ENCODE data around the gene ARHGEF38. TPM values are rescaled to one million over a fixed set of nuclear protein-coding genes. Genes with fewer than 3 reads are reported as not detected.

The ARHGEF38 gene
- total RNA-seq, 2 donors from 2014 or later: not detected

DNA sequence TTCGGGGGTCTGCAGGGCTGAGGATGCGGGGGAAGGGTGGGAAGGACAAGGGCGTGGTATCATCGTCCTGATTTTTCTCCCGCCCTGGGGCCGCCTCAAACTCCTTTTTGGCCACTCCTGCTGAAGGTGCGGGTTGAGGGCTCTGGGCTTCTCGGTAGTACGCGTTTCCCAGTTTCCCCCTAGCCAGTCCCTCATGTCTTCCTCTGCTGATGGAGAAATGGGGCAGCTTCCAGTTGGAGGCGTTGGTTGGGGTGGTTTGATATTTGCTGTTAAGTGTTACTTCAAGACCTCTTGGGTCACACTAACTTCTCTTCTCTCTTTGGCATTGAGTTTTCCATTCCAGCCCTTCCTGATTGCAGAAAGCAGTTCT, 156.6 kb downstream of the ARHGEF38 start:
- no peak for TF ChIP-seq CTCF (IDR thresholded peaks at IDR 0.05)
- peaks cover 6 to 21% of the 10 kb centered on the region in 2 donors for H3K4me1 ChIP-seq (ENCODE audit: control insufficient read depth in 1 of 2, low read depth in 2 of 2)
- no peaks in the 10 kb centered on the region for H3K9me3 ChIP-seq
- H3K4me3 ChIP-seq: peak overlapping the region; percentile 97
- no peaks in the 10 kb centered on the region for H3K36me3 ChIP-seq
- peak overlapping the region; percentile 73 to 77 for H3K27ac ChIP-seq
- H3K27me3 ChIP-seq (replicated peaks; ENCODE audit: insufficient read depth): no peaks in the 10 kb centered on the region
- peak; percentile 10 for ATAC-seq (ENCODE audit: insufficient number of reproducible peaks, low FRiP score, low read depth)
- no peak for DNase-seq (ENCODE audit: low spot score)

DNA sequence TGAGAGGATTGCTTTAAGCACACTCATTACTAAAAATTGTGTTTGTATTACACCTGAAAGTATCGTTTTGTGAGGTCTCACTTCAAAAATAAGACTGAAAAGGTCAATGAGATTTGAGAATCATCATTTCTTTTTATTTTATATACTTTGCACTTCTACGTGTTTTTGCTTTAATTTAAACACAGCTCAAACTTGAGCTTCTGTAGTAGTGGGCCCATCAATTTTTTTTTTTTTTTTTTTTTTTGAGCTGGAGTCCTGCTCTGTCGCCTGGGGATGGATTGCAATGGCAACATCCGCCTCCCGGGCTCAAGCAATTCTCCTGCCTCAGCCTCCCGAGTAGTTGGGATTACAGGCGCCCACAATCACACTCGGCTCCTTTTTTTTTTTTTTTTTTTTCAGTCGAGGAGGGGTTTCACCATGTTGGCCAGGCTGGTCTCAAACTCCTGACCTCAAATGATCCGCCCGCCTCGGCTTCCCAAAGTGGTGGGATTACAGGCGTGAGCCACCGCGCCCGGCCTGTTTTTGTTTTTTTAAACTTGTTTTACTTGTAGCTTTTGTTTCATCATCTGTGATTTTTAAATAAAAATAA, 157.7 kb downstream of the ARHGEF38 start:
- Histone ChIP-seq H3K27me3 (replicated peaks; ENCODE audit: insufficient read depth) (no peaks in the 10 kb centered on the region), H3K4me3 (no peak overlapping the region), H3K36me3 (no peaks in the 10 kb centered on the region), H3K27ac (no peak overlapping the region), H3K9me3 (no peaks in the 10 kb centered on the region), H3K4me1 (ENCODE audit: control insufficient read depth in 1 of 2, low read depth in 2 of 2) (peaks cover 10 to 24% of the 10 kb centered on the region in 2 donors)
- TF ChIP-seq CTCF (IDR thresholded peaks at IDR 0.05): no peak
- ATAC-seq (ENCODE audit: insufficient number of reproducible peaks, low FRiP score, low read depth) (no peak), DNase-seq (ENCODE audit: low spot score) (no peak)

DNA sequence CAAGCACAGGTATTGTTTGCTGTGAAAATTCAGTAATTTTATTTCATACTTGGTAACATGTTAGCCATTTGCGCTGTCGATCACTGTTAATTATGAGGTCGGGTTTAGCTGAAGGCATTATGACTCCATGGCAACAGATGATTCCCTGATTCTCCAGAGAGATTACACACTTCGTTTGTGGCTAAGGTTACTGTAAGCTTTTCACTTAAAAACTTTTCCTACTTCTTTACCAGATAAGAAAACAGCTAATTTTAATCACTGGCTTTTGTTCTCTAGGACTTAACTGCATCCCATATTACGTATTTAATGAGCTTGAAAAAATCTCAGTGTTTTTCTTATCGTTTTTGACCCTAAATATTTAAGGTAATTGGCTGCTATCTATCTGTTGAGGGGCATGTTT, 158.3 kb downstream of the ARHGEF38 start:
- peaks cover 10 to 24% of the 10 kb centered on the region in 2 donors for H3K4me1 ChIP-seq (ENCODE audit: control insufficient read depth in 1 of 2, low read depth in 2 of 2)
- ATAC-seq (ENCODE audit: insufficient number of reproducible peaks, low FRiP score, low read depth): no peak
- no peak for TF ChIP-seq CTCF (IDR thresholded peaks at IDR 0.05)
- no peaks in the 10 kb centered on the region for H3K27me3 ChIP-seq (replicated peaks; ENCODE audit: insufficient read depth)
- no peaks in the 10 kb centered on the region for H3K36me3 ChIP-seq
- DNase-seq (ENCODE audit: low spot score): no peak
- H3K9me3 ChIP-seq: no peaks in the 10 kb centered on the region
- no peak overlapping the region for H3K27ac ChIP-seq
- no peak overlapping the region for H3K4me3 ChIP-seq

DNA sequence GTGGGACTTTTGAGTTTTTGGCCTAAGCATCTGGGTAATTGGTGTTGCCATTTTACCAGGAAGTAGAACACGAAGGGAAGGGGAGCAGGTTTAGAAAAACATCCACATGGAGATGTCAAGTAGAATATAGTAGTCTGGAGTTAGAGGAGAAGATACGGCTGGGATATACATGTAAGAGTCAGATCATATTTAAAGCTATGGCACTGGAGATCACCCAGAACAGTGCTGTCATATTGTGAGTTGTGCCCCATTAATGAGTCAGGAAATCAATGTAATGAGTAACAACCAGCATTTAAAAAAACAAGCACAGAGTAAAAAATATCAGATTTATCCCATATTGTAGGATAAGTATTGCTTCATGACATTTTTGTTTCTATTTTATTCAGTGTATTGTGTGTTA, 160.3 kb downstream of the ARHGEF38 start:
- DNase-seq (ENCODE audit: low spot score) (no peak), ATAC-seq (ENCODE audit: insufficient number of reproducible peaks, low FRiP score, low read depth) (no peak)
- TF ChIP-seq CTCF (IDR thresholded peaks at IDR 0.05): no peak
- no peak overlapping the region for H3K4me3 ChIP-seq
- no peaks in the 10 kb centered on the region for H3K36me3 ChIP-seq
- H3K9me3 ChIP-seq: no peaks in the 10 kb centered on the region
- H3K27ac ChIP-seq: no peak overlapping the region
- H3K27me3 ChIP-seq (replicated peaks; ENCODE audit: insufficient read depth): no peaks in the 10 kb centered on the region
- peaks cover 4 to 12% of the 10 kb centered on the region in 2 donors for H3K4me1 ChIP-seq (ENCODE audit: control insufficient read depth in 1 of 2, low read depth in 2 of 2)

DNA sequence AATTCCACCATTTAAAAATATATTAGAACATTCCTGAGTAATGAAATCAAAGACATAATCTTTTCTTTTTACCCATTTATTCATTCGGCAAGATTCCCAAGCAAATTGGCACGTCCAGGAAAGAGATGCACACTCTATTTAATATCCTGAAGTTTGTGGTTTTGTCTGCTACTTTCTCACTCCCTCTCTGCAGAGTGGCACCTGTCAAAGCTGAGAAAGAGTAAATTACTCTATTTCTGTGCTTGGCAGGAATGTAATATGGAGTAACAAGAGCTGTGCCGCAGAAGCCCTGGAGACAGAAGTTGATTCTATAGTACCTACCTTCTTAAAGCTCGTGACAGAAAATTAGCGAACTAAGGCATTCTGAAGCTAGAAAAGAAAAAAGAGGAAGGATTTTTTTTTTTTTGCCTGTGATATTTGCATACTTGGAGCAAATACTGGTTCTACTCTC, 161.7 kb downstream of the ARHGEF38 start:
- H3K4me3 ChIP-seq: peak overlapping the region; percentile 64
- peak overlapping the region; percentile 35 to 44 for H3K27ac ChIP-seq
- DNase-seq (ENCODE audit: low spot score): no peak
- H3K4me1 ChIP-seq (ENCODE audit: control insufficient read depth in 1 of 2, low read depth in 2 of 2): peaks cover 4 to 12% of the 10 kb centered on the region in 2 donors
- TF ChIP-seq CTCF (IDR thresholded peaks at IDR 0.05): no peak
- H3K27me3 ChIP-seq (replicated peaks; ENCODE audit: insufficient read depth): no peaks in the 10 kb centered on the region
- ATAC-seq (ENCODE audit: insufficient number of reproducible peaks, low FRiP score, low read depth): no peak
- no peaks in the 10 kb centered on the region for H3K36me3 ChIP-seq
- H3K9me3 ChIP-seq: no peaks in the 10 kb centered on the region
